MG63 (cell line): ENCODE measurements around the gene GRB14. TPM values are rescaled to one million over a fixed set of nuclear protein-coding genes. Genes with fewer than 3 reads are reported as not detected.
"Not testable (repeated sequence)": the region's sequence is repeated elsewhere in the genome, so short reads cannot be mapped to it uniquely, and the experiment has no call there.

Experiments used
- DNase-seq: peaks from one replicate; pipeline ENCODE4 v3.0.0-alpha.2; 2020
- H3K27me3 ChIP-seq: fragments of 250-450 bp; sonication (Bioruptor Pico); 2 replicates; pipeline ENCODE4 v1.5.1; 2020; ENCODE audit warnings: mild to moderate bottlenecking, moderate library complexity
- H3K36me3 ChIP-seq: fragments of 250-450 bp; sonication (Bioruptor Pico); 2 replicates; pipeline ENCODE4 v1.5.1; 2020; ENCODE audit warnings: mild to moderate bottlenecking, moderate library complexity
- H3K4me3 ChIP-seq: fragments of 250-450 bp; sonication (Bioruptor Pico); 2 replicates; pipeline ENCODE4 v1.5.1; 2020; ENCODE audit warnings: mild to moderate bottlenecking, moderate library complexity
- H3K9me3 ChIP-seq: fragments of 250-450 bp; sonication (Bioruptor Pico); 2 replicates; pipeline ENCODE4 v1.5.1; 2020; ENCODE audit warnings: mild to moderate bottlenecking, moderate library complexity
- total RNA-seq: library from RNA; depleted of rRNA; stranded (reverse); fragments of >200 nt; shearing (Covaris generic); gene quantifications from 2 replicates; pipeline ENCODE4 v1.2.3, GENCODE V29; 2014; ENCODE audit warnings: low replicate concordance

Gene GRB14
- total RNA-seq, 1 experiment from 2014 or later = 1.1 TPM

- DNase-seq = no peak
- no peaks in the 10 kb centered on the region for H3K27me3 ChIP-seq
- H3K36me3 ChIP-seq = no peaks in the 10 kb centered on the region
- H3K9me3 ChIP-seq = no peaks in the 10 kb centered on the region
- H3K4me3 ChIP-seq = no peak overlapping the region
Observed at GRCh38 chr2:164570475-164570874, 50.8 kb downstream of the GRB14 start.

DNA sequence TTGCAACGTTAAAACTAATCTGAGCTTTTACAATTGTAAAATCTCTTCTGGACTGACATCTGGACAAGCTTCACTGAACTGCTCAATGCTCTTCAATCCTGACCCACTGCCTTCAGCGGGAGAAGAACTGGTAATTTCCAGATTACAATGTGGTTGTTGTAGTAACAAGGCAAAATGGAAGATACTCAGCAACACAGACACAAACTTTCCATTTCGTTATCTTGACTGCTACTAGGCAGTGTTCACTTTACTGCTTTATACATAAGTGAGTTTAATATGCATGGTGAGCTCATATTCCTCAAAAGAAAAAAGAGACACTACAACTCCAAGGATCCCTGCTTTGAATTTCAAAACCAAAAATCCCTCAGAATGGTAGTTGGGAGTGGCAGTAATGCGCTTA, 51.9 kb downstream of the GRB14 start:
- H3K36me3 ChIP-seq = no peaks in the 10 kb centered on the region
- no peak for DNase-seq
- H3K4me3 ChIP-seq = no peak overlapping the region
- H3K27me3 ChIP-seq = no peaks in the 10 kb centered on the region
- no peaks in the 10 kb centered on the region for H3K9me3 ChIP-seq

DNA sequence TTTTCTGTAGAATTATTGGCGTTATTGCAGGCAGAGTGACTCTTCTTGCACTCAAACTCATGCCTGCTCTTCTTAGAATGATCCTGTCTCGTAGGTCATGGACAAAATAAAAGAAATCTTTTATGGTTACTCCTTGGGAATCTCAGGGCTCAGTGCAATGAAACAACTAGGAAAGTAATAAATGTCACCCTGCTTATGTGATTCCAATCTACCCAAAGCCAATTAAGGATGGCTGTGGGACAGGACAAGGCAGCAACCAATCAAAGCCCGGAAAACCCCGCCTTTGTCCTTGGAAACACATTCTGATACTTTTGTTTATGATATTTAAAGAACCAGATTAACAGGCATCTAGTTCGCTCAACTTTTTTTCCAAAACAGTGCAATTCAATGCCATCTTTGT, 53.0 kb downstream of the GRB14 start:
- no peak overlapping the region for H3K4me3 ChIP-seq
- no peak for DNase-seq

DNA sequence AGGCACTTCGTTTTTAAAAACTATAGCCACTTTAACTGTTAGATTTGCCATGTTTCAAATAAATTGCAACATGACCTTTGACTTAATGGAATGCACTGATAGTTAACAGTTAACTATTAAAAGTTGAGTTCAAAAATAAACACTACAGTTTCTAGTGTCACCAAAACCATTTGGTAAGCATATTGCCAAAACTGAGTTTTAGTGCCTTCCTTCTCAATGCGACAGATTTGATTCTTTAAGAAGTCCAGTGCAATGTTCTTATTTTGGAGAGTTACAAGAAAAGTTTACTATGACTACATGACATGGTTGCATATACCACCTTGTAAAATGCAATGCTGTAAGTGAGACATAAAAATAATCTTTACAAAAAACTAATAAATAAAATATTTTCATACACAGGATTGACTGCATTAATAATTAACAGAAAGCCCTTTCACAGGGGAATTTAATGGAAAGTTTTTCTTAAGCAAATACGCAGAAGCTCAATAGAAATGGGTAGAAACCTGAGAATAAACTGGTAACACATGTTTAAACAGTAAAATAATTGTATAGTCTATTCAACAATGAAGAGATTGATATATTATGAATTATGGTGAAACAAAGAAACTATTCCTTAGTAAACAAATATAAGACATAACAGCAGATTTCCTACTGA, 53.8 kb downstream of the GRB14 start:
- Histone ChIP-seq H3K27me3 (no peaks in the 10 kb centered on the region), H3K4me3 (no peak overlapping the region), H3K9me3 (no peaks in the 10 kb centered on the region), H3K36me3 (no peaks in the 10 kb centered on the region)
- no peak for DNase-seq

More for the DNA sequence above, 53.0 kb downstream of the GRB14 start:
- H3K27me3 ChIP-seq = no peaks in the 10 kb centered on the region
- no peaks in the 10 kb centered on the region for H3K36me3 ChIP-seq
- no peaks in the 10 kb centered on the region for H3K9me3 ChIP-seq

GRCh38 chr2:164565359-164565758, 55.9 kb downstream of the GRB14 start:
- no peak for DNase-seq
- no peaks in the 10 kb centered on the region for H3K27me3 ChIP-seq
- no peaks in the 10 kb centered on the region for H3K9me3 ChIP-seq
- H3K4me3 ChIP-seq = no peak overlapping the region
- no peaks in the 10 kb centered on the region for H3K36me3 ChIP-seq

GRCh38 chr2:164562666-164563065, 58.6 kb downstream of the GRB14 start:
- H3K9me3 ChIP-seq = no peaks in the 10 kb centered on the region
- no peak overlapping the region for H3K4me3 ChIP-seq
- DNase-seq = no peak
- H3K27me3 ChIP-seq = no peaks in the 10 kb centered on the region; the same call in 1 of the 2 replicates
- no peaks in the 10 kb centered on the region for H3K36me3 ChIP-seq

GRCh38 chr2:164561991-164562390, 59.3 kb downstream of the GRB14 start:
- no peak overlapping the region for H3K4me3 ChIP-seq
- H3K27me3 ChIP-seq = no peaks in the 10 kb centered on the region; the same call in 1 of the 2 replicates
- no peak for DNase-seq
- no peaks in the 10 kb centered on the region for H3K9me3 ChIP-seq
- H3K36me3 ChIP-seq = no peaks in the 10 kb centered on the region

GRCh38 chr2:164561416-164561815, 59.9 kb downstream of the GRB14 start:
- DNase-seq = no peak
- no peaks in the 10 kb centered on the region for H3K36me3 ChIP-seq
- no peak overlapping the region for H3K4me3 ChIP-seq
- no peaks in the 10 kb centered on the region for H3K9me3 ChIP-seq
- H3K27me3 ChIP-seq = no peaks in the 10 kb centered on the region; the same call in 1 of the 2 replicates

GRCh38 chr2:164560902-164561301, 60.4 kb downstream of the GRB14 start:
- no peak for DNase-seq
- Histone ChIP-seq H3K27me3 (no peaks in the 10 kb centered on the region; the same call in 1 of the 2 replicates), H3K4me3 (no peak overlapping the region), H3K36me3 (no peaks in the 10 kb centered on the region), H3K9me3 (no peaks in the 10 kb centered on the region)

DNA sequence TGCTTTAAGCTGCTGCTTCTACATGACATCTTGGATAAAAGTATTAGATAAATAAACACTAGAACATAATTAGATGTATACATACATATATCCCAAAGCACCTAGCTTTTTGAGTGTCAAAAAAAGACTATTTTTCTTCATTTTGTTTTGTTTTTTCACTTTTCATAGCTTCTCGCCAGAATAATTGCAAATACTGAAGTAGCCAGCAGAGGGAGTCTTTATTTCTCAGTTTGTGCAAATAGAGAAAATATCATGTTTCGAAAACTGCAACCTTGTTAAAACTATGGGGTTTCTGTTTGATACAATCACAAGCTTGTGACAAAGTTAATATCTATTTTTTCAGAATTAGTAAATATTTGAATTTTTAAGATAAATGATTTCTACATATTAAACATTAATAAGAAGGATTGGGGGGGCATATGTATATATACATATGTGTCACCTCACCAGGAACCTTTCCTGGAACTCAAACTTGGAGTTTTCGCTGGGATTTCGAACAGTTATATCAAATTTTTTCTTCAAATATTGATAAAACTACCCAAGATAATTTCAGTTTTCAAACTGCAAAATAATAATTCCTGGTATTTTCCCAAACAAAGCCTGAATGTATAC, 61.0 kb downstream of the GRB14 start:
- Histone ChIP-seq H3K27me3 (no peaks in the 10 kb centered on the region; the same call in 1 of the 2 replicates), H3K36me3 (no peaks in the 10 kb centered on the region), H3K4me3 (no peak overlapping the region), H3K9me3 (no peaks in the 10 kb centered on the region)
- no peak for DNase-seq

DNA sequence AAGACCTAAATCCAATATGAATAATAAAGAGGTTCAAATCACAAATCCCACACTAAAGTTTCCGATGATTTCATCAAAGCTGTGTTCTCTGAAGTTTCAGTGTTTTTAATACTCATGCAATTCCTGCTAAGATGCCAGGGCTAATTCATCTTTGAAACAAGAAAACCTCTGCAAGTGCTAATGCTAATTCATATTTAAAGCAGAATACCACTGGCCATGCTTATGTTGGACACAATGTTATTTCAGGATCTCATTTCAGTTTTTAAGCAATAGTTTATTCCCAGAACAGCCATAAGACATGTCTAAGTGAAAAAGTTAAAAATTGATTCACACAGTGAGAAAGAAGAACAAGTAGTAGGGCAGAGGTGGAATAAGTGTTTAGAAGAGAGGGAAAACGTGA, 62.8 kb downstream of the GRB14 start:
- no peaks in the 10 kb centered on the region for H3K36me3 ChIP-seq
- H3K9me3 ChIP-seq = no peaks in the 10 kb centered on the region
- DNase-seq = no peak
- no peak overlapping the region for H3K4me3 ChIP-seq
- no peaks in the 10 kb centered on the region; the same call in 1 of the 2 replicates for H3K27me3 ChIP-seq

DNA sequence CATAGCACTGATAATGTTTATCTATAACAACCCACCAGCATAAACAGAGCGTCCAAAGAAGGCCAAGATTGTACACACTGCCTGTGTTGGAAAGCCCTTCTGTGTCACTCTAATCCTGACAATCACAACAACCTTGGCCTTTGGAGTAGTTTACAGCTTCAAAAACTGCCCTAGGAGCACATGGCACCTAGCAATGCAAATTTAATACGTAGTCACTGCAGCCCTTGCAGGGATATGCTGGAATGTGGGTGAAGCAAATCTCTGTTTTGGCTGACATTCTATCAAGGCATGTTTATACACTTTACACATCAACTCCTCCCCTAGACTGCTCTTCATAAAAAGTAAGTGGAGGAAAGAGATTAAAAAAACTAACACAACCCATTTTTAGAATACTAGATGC, 66.8 kb downstream of the GRB14 start:
- H3K27me3 ChIP-seq = no peaks in the 10 kb centered on the region
- H3K36me3 ChIP-seq = no peaks in the 10 kb centered on the region
- H3K4me3 ChIP-seq = no peak overlapping the region
- DNase-seq = no peak
- no peaks in the 10 kb centered on the region for H3K9me3 ChIP-seq

- Histone ChIP-seq H3K27me3 (no peaks in the 10 kb centered on the region), H3K9me3 (no peaks in the 10 kb centered on the region), H3K36me3 (no peaks in the 10 kb centered on the region), H3K4me3 (no peak overlapping the region)
- DNase-seq = no peak
Observed at GRCh38 chr2:164551519-164551918, 69.8 kb downstream of the GRB14 start.

GRCh38 chr2:164549705-164550104, 71.6 kb downstream of the GRB14 start:
- not testable (repeated sequence) for H3K4me3 ChIP-seq, H3K36me3 ChIP-seq, H3K27me3 ChIP-seq, DNase-seq, H3K9me3 ChIP-seq

DNA sequence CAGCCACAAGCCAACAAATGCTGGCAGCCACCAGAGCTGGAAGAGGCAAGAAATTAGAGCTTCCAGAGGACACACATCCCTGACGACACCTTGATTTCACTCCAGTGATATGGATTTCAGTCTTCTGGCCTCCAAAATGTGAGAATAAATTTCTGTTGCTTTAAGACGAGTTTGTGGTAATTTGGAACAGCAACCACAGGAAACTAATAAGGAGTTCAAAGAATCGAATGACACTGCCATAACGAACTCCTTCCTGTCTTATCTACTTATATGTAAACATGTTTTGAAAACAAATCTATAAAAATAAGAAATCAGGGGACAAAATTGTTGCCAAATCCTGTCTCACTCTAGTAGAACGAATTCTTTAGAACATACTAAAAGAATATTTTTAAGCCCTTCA, 75.8 kb downstream of the GRB14 start:
- no peak overlapping the region for H3K4me3 ChIP-seq
- no peak for DNase-seq

DNA sequence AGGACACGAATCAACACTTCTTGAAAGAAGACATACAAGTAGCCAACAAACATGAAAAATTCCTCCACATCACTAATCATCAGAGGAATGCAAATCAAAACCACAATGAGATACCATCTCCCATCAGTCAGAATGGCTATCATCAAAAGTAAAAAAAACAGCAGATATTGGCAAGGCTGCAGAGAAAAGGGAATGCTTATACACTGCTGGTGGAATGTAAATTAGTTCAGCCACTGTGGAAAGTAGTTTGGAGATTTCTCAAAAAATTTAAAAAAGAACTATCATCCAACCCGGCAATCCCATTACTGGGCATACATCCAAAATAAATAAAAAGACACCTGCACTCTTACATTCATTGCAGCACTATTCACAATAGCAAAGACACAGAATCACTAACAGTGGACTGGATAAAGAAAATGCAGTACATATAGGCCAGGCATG, 78.7 kb downstream of the GRB14 start:
- Histone ChIP-seq H3K9me3 (peaks cover 5% of the 10 kb centered on the region; the same call in 1 of the 2 replicates), H3K36me3 (no peaks in the 10 kb centered on the region), H3K4me3 (no peak overlapping the region), H3K27me3 (no peaks in the 10 kb centered on the region)
- peak; percentile 0 for DNase-seq

More for the DNA sequence above, 75.8 kb downstream of the GRB14 start:
- no peaks in the 10 kb centered on the region for H3K27me3 ChIP-seq
- no peaks in the 10 kb centered on the region for H3K36me3 ChIP-seq
- peaks cover 5% of the 10 kb centered on the region; the same call in 1 of the 2 replicates for H3K9me3 ChIP-seq

- DNase-seq = peak; percentile 11
- no peak overlapping the region for H3K4me3 ChIP-seq
- H3K27me3 ChIP-seq = no peaks in the 10 kb centered on the region
- H3K36me3 ChIP-seq = no peaks in the 10 kb centered on the region
- no peaks in the 10 kb centered on the region for H3K9me3 ChIP-seq
Observed at GRCh38 chr2:164538240-164538866, 82.9 kb downstream of the GRB14 start.
